GM18861 (cell line): ENCODE data around the gene MAGI2.

ENCODE experiments used
- ATAC-seq: cut with Tn5 transposase; IDR thresholded peaks from one replicate; pipeline ENCODE4 v1.9.1; 2021; ENCODE audit not compliant: unreplicated experiment

The MAGI2 gene

GRCh38 chr7:78967046-78967445 is 486.4 kb downstream of the MAGI2 start:
- ATAC-seq, result no peak

GRCh38 chr7:78959477-78959876 is 494.0 kb downstream of the MAGI2 start:
- no peak for ATAC-seq

GRCh38 chr7:78955329-78955728 is 498.1 kb downstream of the MAGI2 start:
- no peak for ATAC-seq

- no peak for ATAC-seq
These were observed 499.6 kb downstream of the MAGI2 start for GRCh38 chr7:78953726-78954363.

GRCh38 chr7:78953090-78953489 is 500.4 kb downstream of the MAGI2 start:
- ATAC-seq, result no peak

GRCh38 chr7:78939669-78940068 is 513.8 kb downstream of the MAGI2 start:
- no peak for ATAC-seq

- ATAC-seq, result no peak
These were observed 528.9 kb downstream of the MAGI2 start for GRCh38 chr7:78924581-78924980.

GRCh38 chr7:78912781-78913180 is 540.7 kb downstream of the MAGI2 start:
- ATAC-seq, result no peak

GRCh38 chr7:78906735-78907134 is 546.7 kb downstream of the MAGI2 start:
- no peak for ATAC-seq

- ATAC-seq, result no peak
These were observed 548.0 kb downstream of the MAGI2 start for GRCh38 chr7:78905436-78905835.

GRCh38 chr7:78904983-78905382 is 548.5 kb downstream of the MAGI2 start:
- no peak for ATAC-seq

- ATAC-seq, result no peak
These were observed 551.9 kb downstream of the MAGI2 start for GRCh38 chr7:78901566-78901965.

- ATAC-seq, result no peak
These were observed 552.7 kb downstream of the MAGI2 start for GRCh38 chr7:78900806-78901205.

- no peak for ATAC-seq
These were observed 558.1 kb downstream of the MAGI2 start for GRCh38 chr7:78895393-78895792.

- ATAC-seq, result no peak
These were observed 574.3 kb downstream of the MAGI2 start for GRCh38 chr7:78879206-78879605.

GRCh38 chr7:78873117-78873516 is 580.4 kb downstream of the MAGI2 start:
- ATAC-seq, result no peak

- ATAC-seq, result no peak
These were observed 589.1 kb downstream of the MAGI2 start for GRCh38 chr7:78864339-78864738.

- ATAC-seq, result no peak
These were observed 590.2 kb downstream of the MAGI2 start for GRCh38 chr7:78863281-78863680.

GRCh38 chr7:78862411-78862900 is 591.0 kb downstream of the MAGI2 start:
- ATAC-seq, result no peak

GRCh38 chr7:78852951-78853350 is 600.5 kb downstream of the MAGI2 start:
- no peak for ATAC-seq

- no peak for ATAC-seq
These were observed 603.2 kb downstream of the MAGI2 start for GRCh38 chr7:78850093-78850740.

- no peak for ATAC-seq
These were observed 608.3 kb downstream of the MAGI2 start for GRCh38 chr7:78845155-78845554.

- ATAC-seq, result no peak
These were observed 611.4 kb downstream of the MAGI2 start for GRCh38 chr7:78842068-78842467.
